Measurements from ENCODE around the gene NEURL2. TPM values are rescaled to one million over a fixed set of nuclear protein-coding genes. Genes with fewer than 3 reads are reported as not detected.

Gene NEURL2
- 0.88 to 1.3 TPM (median 1.2 TPM) in 5 replicates for total RNA-seq (2022; extraction: Qiagen RNA extraction; ENCODE audit: low read depth)

DNA sequence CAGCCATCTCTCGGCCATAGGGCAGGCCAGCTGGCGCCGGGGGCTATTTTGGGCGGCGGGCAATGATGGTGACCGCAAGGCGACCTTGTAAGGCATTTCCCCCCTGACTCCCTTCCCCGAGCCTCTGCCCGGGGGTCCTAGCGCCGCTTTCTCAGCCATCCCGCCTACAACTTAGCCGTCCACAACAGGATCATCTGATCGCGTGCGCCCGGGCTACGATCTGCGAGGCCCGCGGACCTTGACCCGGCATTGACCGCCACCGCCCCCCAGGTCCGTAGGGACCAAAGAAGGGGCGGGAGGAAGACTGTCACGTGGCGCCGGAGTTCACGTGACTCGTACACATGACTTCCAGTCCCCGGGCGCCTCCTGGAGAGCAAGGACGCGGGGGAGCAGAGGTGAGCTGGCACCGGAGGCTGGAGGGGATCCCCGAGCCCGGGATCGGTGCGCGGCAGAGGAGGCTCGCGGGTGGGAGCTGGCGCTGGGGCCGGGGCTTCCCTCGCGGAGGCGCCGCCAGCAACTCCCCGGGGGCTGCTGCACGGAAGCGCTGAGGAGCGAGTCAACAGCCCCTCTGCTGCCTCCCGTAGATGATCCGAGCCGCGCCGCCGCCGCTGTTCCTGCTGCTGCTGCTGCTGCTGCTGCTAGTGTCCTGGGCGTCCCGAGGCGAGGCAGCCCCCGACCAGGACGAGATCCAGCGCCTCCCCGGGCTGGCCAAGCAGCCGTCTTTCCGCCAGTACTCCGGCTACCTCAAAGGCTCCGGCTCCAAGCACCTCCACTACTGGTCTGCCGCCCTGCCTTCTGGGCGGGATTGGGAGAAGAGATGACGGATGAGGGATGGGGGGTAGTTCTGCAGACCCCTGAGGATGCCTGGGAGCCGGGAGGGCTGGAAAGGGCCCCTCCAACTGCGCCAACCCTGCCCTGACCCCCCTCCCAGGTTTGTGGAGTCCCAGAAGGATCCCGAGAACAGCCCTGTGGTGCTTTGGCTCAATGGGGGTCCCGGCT, at the start of gene NEURL2, which contains the start of gene CTSA:
Gene NEURL2 (minus strand): TSS at position 224 of the 999 bp plus-strand sequence. CDS start 217 bp downstream, at position 7.
Gene CTSA (plus strand): TSS at position 351 of the 999 bp plus-strand sequence. CDS start 234 bp downstream, at position 585.

GRCh38 chr20:45934586-45935415, 43.8 kb upstream of the NEURL2 start, which contains the start of gene PCIF1:
Gene PCIF1 (plus strand): TSS chr20:45934683. CDS start chr20:45939000, 4,317 bp downstream.

GRCh38 chr20:45911486-45912343, 20.7 kb upstream of the NEURL2 start, which contains the start of gene PLTP:
Gene PLTP (minus strand): TSS chr20:45912155. CDS start chr20:45911452, 703 bp downstream.

DNA sequence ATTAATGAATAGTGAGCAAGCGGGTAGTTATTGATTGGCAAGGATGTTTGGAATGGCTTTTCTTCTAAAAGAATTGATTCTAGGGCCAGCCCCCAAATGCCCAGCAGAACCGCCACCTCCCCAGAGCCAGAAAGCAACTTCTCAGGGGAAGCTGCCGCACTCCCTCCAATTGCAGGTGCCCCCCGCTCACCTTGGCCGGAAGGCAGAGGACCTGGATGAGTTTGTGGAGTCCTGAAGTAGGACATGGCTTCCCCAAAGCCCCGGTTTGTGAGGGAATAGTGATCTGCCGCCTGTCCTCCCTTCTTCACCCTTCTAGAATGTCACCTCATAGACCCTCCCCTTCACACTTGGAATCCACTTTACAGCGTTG, 3.7 kb downstream of the NEURL2 start, which contains the start of gene SPATA25:
Gene SPATA25 (minus strand): TSS at position 277 of the 370 bp plus-strand sequence. CDS start 32 bp downstream, at position 245.

DNA sequence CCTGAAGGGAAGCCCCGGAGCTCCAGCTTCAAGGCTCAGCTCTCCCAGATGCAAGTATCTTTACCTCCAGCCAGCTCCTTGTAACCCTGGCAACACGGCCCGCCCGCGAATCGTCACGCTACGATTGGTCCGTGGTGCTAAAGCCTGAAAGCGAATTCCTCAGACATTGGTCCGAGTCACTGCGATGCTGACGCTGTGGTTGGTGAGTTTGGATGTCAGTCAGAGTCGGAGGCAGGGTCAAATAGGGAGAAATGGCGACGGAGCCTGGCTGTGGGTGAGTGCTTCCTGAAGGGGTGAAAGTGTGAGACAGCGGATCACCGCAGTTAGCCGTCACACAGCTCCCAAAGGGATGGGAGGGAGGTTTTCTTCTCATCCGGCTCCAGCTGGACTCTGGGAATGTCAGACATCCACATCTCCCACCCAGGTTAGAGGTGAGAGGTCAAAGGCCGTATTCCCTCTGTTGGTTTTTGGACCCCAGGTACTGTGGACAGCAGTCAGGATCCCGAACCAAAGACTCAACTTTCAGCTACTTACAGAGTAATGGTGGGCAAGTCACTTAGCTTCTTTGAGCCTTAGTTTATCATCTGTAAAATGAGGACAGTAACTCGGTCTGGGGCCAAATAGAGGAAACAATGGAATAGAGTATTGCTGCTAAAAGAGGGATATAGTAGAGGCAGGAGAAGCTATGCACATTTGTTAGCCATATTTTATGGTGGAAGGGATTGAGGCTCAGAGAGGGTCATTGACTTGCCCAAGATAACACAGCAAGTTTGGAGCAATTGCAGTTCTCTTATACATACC, 9.8 kb downstream of the NEURL2 start, which contains the start of gene ZSWIM1:
Gene ZSWIM1 (plus strand): TSS at position 240 of the 801 bp plus-strand sequence. CDS start 1,366 bp downstream, outside the sequence.

GRCh38 chr20:45857114-45857881, 33.7 kb downstream of the NEURL2 start, which contains the start of the genes ACOT8 and ZSWIM3:
Gene ACOT8 (minus strand): TSS chr20:45857392. CDS start chr20:45857315, 77 bp downstream.
Gene ZSWIM3 (plus strand): TSS chr20:45857614. CDS start chr20:45857826, 212 bp downstream.

Other genes with a start within 250 kb of the NEURL2 start
- gene WFDC11, start 221.0 kb downstream of the NEURL2 start, total RNA-seq (2022; extraction: Qiagen RNA extraction; ENCODE audit: low read depth) = not detected in 5 replicates
- not detected in 5 replicates for gene WFDC13, start 189.2 kb downstream of the NEURL2 start, total RNA-seq (2022; extraction: Qiagen RNA extraction; ENCODE audit: low read depth)
- gene WFDC10B, start 186.2 kb downstream of the NEURL2 start, total RNA-seq (2022; extraction: Qiagen RNA extraction; ENCODE audit: low read depth) = not detected in 5 replicates
- not detected in 5 replicates for gene SPINT4, start 168.9 kb downstream of the NEURL2 start, total RNA-seq (2022; extraction: Qiagen RNA extraction; ENCODE audit: low read depth)
- gene WFDC3, start 99.3 kb downstream of the NEURL2 start, total RNA-seq (2022; extraction: Qiagen RNA extraction; ENCODE audit: low read depth) = 0.23 TPM in 1 of 5 replicates, not detected in the others
- 30.7 to 37.6 TPM (median 36.3 TPM) in 5 replicates for gene DNTTIP1, start 99.3 kb downstream of the NEURL2 start, total RNA-seq (2022; extraction: Qiagen RNA extraction; ENCODE audit: low read depth)
- gene UBE2C, start 78.6 kb downstream of the NEURL2 start, total RNA-seq (2022; extraction: Qiagen RNA extraction; ENCODE audit: low read depth) = 225 to 256 TPM (median 248 TPM) in 5 replicates
- gene TNNC2, start 63.9 kb downstream of the NEURL2 start, total RNA-seq (2022; extraction: Qiagen RNA extraction; ENCODE audit: low read depth) = 0.31 TPM in 1 of 5 replicates, not detected in the others
- gene SNX21, start 57.4 kb downstream of the NEURL2 start, total RNA-seq (2022; extraction: Qiagen RNA extraction; ENCODE audit: low read depth) = 8.8 to 13.0 TPM (median 11.6 TPM) in 5 replicates
- gene ACOT8, start 33.8 kb downstream of the NEURL2 start, total RNA-seq (2022; extraction: Qiagen RNA extraction; ENCODE audit: low read depth) = 18.7 to 21.8 TPM (median 19.5 TPM) in 5 replicates
- 1.4 to 1.8 TPM (median 1.5 TPM) in 5 replicates for gene ZSWIM3, start 33.6 kb downstream of the NEURL2 start, total RNA-seq (2022; extraction: Qiagen RNA extraction; ENCODE audit: low read depth)
- 6.2 to 7.6 TPM (median 6.8 TPM) in 5 replicates for gene ZSWIM1, start 10.0 kb downstream of the NEURL2 start, total RNA-seq (2022; extraction: Qiagen RNA extraction; ENCODE audit: low read depth)
- gene SPATA25, start 3.6 kb downstream of the NEURL2 start, total RNA-seq (2022; extraction: Qiagen RNA extraction; ENCODE audit: low read depth) = 0.43 to 0.75 TPM (median 0.67 TPM) in 4 of 5 replicates, not detected in the other
- gene CTSA, start 127 bp upstream of the NEURL2 start, total RNA-seq (2022; extraction: Qiagen RNA extraction; ENCODE audit: low read depth) = 101 to 131 TPM (median 116 TPM) in 5 replicates
- gene PLTP, start 20.9 kb upstream of the NEURL2 start, total RNA-seq (2022; extraction: Qiagen RNA extraction; ENCODE audit: low read depth) = 1.4 to 2.1 TPM (median 1.9 TPM) in 5 replicates
- gene PCIF1, start 43.5 kb upstream of the NEURL2 start, total RNA-seq (2022; extraction: Qiagen RNA extraction; ENCODE audit: low read depth) = 31.8 to 36.3 TPM (median 32.2 TPM) in 5 replicates
- 8.4 to 11.2 TPM (median 10.1 TPM) in 5 replicates for gene ZNF335, start 81.0 kb upstream of the NEURL2 start, total RNA-seq (2022; extraction: Qiagen RNA extraction; ENCODE audit: low read depth)
- gene MMP9, start 117.7 kb upstream of the NEURL2 start, total RNA-seq (2022; extraction: Qiagen RNA extraction; ENCODE audit: low read depth) = 0.62 to 0.97 TPM (median 0.87 TPM) in 5 replicates
- gene SLC12A5, start 138.0 kb upstream of the NEURL2 start, total RNA-seq (2022; extraction: Qiagen RNA extraction; ENCODE audit: low read depth) = 11.4 to 17.7 TPM (median 12.1 TPM) in 5 replicates
- 17.7 to 28.0 TPM (median 24.2 TPM) in 5 replicates for gene NCOA5, start 198.8 kb upstream of the NEURL2 start, total RNA-seq (2022; extraction: Qiagen RNA extraction; ENCODE audit: low read depth)
- gene CD40, start 227.1 kb upstream of the NEURL2 start, total RNA-seq (2022; extraction: Qiagen RNA extraction; ENCODE audit: low read depth) = 4.1 to 5.0 TPM (median 4.6 TPM) in 5 replicates

Data from A549 treated with DMSO at 1 μM for 4 hours (cell line).